ENCODE measurements around the gene SIRPG.

DNA sequence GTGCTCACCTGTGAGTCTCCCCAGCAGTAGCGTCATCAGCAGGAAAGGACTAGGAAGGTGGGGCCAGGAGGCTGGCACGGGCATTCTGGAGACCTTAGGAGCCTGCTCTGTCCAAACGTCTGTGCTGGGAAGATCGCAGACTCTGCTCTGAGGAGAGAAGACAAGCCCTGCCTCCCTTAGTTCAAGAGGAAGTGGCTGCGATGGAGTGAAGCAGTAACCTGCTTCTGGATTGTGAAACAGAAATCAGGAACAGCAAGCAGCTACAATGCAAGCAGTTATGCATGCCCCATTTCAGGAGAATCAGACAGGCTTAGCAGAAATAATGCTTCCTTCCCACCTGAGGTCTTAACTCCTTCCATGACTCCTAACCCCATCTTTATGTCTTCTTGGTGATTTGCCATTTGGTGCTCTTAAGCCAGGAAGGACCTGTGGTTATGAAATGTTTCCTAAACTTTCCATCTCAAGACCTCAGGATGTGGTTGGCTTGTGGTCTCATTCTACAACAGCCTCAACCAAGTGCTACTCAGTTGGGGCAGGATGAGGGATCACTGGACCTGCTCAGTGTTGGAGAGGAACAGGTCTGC lies 37.6 kb downstream of the SIRPG start, which contains the start of gene SIRPB1:
- TF ChIP-seq ZNF146 (tag by site-specific recombination; IDR thresholded peaks at IDR 0.05) (no peak), KLF1 (tag by site-specific recombination; IDR thresholded peaks at IDR 0.05) (no peak), ZNF544 (tag by site-specific recombination; IDR thresholded peaks at IDR 0.05) (no peak), ZNF394 (tag by site-specific recombination; IDR thresholded peaks at IDR 0.05; ENCODE audit: borderline replicate concordance) (no peak), ZNF24 (tag by site-specific recombination; IDR thresholded peaks at IDR 0.05) (no peak), ZBTB21 (tag by site-specific recombination; IDR thresholded peaks at IDR 0.05) (no peak), MZF1 (tag by site-specific recombination; IDR thresholded peaks at IDR 0.05; ENCODE audit: borderline replicate concordance) (no peak)
- TF ChIP-seq, protein P1, sequence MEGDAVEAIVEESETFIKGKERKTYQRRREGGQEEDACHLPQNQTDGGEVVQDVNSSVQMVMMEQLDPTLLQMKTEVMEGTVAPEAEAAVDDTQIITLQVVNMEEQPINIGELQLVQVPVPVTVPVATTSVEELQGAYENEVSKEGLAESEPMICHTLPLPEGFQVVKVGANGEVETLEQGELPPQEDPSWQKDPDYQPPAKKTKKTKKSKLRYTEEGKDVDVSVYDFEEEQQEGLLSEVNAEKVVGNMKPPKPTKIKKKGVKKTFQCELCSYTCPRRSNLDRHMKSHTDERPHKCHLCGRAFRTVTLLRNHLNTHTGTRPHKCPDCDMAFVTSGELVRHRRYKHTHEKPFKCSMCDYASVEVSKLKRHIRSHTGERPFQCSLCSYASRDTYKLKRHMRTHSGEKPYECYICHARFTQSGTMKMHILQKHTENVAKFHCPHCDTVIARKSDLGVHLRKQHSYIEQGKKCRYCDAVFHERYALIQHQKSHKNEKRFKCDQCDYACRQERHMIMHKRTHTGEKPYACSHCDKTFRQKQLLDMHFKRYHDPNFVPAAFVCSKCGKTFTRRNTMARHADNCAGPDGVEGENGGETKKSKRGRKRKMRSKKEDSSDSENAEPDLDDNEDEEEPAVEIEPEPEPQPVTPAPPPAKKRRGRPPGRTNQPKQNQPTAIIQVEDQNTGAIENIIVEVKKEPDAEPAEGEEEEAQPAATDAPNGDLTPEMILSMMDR (tag by site-specific recombination; IDR thresholded peaks at IDR 0.05) = no peak
